ENCODE results near the gene GLB1L3. TPM values are rescaled to one million over a fixed set of nuclear protein-coding genes. Genes with fewer than 3 reads are reported as not detected.
A peak's percentile ranks its signal among the peaks of the same experiment; 100 is the strongest.

GLB1L3 gene
- polyA plus RNA-seq, 6 donors from 2014 or later = not detected

DNA sequence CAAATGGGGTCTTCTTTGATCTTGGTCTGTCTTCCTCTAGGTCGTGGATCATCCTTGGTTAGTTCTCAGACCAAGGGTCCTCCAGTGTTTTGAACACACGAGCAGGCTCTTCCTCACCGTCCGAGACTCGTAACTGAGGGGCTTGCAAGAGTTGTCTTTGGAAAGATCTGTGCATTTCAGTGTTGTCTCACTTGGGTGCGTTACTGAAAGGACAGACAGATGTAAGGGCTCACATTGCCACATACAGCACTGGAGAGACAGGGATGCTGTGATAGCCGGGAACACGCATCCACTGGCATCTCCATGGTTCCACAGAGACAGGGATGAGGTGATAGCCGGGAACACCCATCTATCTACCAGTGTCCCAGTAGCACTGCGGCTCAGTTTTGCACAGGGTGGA lies 71.3 kb downstream of the GLB1L3 start:
- no peak overlapping the region for H3K4me3 Mint-ChIP-seq
- no peak for DNase-seq
- no peaks in the 10 kb centered on the region for H3K36me3 Mint-ChIP-seq
- no peak overlapping the region for H3K27ac Mint-ChIP-seq
- ATAC-seq (ENCODE audit: low read depth in 2 of 2) = no peak
- H3K4me1 Mint-ChIP-seq = peaks cover 0 to 3% (median 0%) of the 10 kb centered on the region in 3 donors
- no peaks in the 10 kb centered on the region for H3K9me3 Mint-ChIP-seq
- H3K27me3 Mint-ChIP-seq = peaks cover 0 to 13% (median 4%) of the 10 kb centered on the region in 3 donors

- Mint-ChIP-seq H3K4me1 (peaks cover 0 to 3% (median 0%) of the 10 kb centered on the region in 3 donors), H3K4me3 (no peak overlapping the region), H3K36me3 (no peaks in the 10 kb centered on the region), H3K27me3 (peaks cover 0 to 7% (median 4%) of the 10 kb centered on the region in 3 donors), H3K27ac (no peak overlapping the region), H3K9me3 (peaks cover 0 to 8% (median 2%) of the 10 kb centered on the region in 7 donors)
- no peak for ATAC-seq (ENCODE audit: low read depth in 2 of 2)
- DNase-seq = no peak
Measured at GRCh38 chr11:134349109-134349801, 73.1 kb downstream of the GLB1L3 start.

GRCh38 chr11:134349802-134350355 lies 73.7 kb downstream of the GLB1L3 start:
- Mint-ChIP-seq H3K4me3 (no peak overlapping the region), H3K4me1 (peaks cover 0 to 3% (median 0%) of the 10 kb centered on the region in 3 donors), H3K27ac (no peak overlapping the region), H3K9me3 (peaks cover 0 to 10% (median 2%) of the 10 kb centered on the region in 7 donors), H3K36me3 (no peaks in the 10 kb centered on the region), H3K27me3 (peaks cover 3 to 7% (median 4%) of the 10 kb centered on the region in 3 donors)
- no peak for ATAC-seq (ENCODE audit: low read depth in 2 of 2)
- no peak for DNase-seq

GRCh38 chr11:134350381-134350780 lies 74.2 kb downstream of the GLB1L3 start:
- H3K4me3 Mint-ChIP-seq = no peak overlapping the region

GRCh38 chr11:134352111-134352510 lies 75.9 kb downstream of the GLB1L3 start:
- Mint-ChIP-seq H3K27me3 (peaks cover 8 to 13% (median 12%) of the 10 kb centered on the region in 3 donors), H3K4me1 (peaks cover 0 to 3% (median 0%) of the 10 kb centered on the region in 3 donors), H3K4me3 (no peak overlapping the region), H3K36me3 (no peaks in the 10 kb centered on the region), H3K27ac (peak overlapping the region in 1 of 6 donors; percentile 60), H3K9me3 (peaks cover 0 to 11% (median 5%) of the 10 kb centered on the region in 7 donors)
- DNase-seq (no peak), ATAC-seq (ENCODE audit: low read depth in 2 of 2) (no peak)

More at GRCh38 chr11:134350381-134350780, 74.2 kb downstream of the GLB1L3 start:
- DNase-seq (no peak), ATAC-seq (ENCODE audit: low read depth in 2 of 2) (no peak)
- no peaks in the 10 kb centered on the region for H3K36me3 Mint-ChIP-seq
- H3K27ac Mint-ChIP-seq = peak overlapping the region in 2 of 6 donors; percentile 10 to 30
- H3K4me1 Mint-ChIP-seq = peaks cover 0 to 3% (median 0%) of the 10 kb centered on the region in 3 donors
- H3K27me3 Mint-ChIP-seq = peaks cover 4 to 10% (median 8%) of the 10 kb centered on the region in 3 donors
- peaks cover 0 to 11% (median 3%) of the 10 kb centered on the region in 7 donors for H3K9me3 Mint-ChIP-seq

- Mint-ChIP-seq H3K27ac (no peak overlapping the region), H3K4me1 (no peaks in the 10 kb centered on the region), H3K9me3 (peaks cover 0 to 11% (median 5%) of the 10 kb centered on the region in 7 donors), H3K4me3 (no peak overlapping the region), H3K27me3 (peaks cover 3 to 20% (median 18%) of the 10 kb centered on the region in 3 donors), H3K36me3 (no peaks in the 10 kb centered on the region)
- ATAC-seq (ENCODE audit: low read depth in 2 of 2) = no peak
- no peak for DNase-seq
Measured at GRCh38 chr11:134355136-134355535, 79.0 kb downstream of the GLB1L3 start.

- Mint-ChIP-seq H3K27me3 (peaks cover 3 to 25% (median 21%) of the 10 kb centered on the region in 3 donors), H3K9me3 (peaks cover 0 to 11% (median 5%) of the 10 kb centered on the region in 7 donors), H3K27ac (no peak overlapping the region), H3K4me3 (no peak overlapping the region), H3K4me1 (peaks cover 0 to under 1% (median 0%) of the 10 kb centered on the region in 3 donors), H3K36me3 (no peaks in the 10 kb centered on the region)
- ATAC-seq (ENCODE audit: low read depth in 2 of 2) (no peak), DNase-seq (no peak)
Measured at GRCh38 chr11:134355656-134356055, 79.5 kb downstream of the GLB1L3 start.

DNA sequence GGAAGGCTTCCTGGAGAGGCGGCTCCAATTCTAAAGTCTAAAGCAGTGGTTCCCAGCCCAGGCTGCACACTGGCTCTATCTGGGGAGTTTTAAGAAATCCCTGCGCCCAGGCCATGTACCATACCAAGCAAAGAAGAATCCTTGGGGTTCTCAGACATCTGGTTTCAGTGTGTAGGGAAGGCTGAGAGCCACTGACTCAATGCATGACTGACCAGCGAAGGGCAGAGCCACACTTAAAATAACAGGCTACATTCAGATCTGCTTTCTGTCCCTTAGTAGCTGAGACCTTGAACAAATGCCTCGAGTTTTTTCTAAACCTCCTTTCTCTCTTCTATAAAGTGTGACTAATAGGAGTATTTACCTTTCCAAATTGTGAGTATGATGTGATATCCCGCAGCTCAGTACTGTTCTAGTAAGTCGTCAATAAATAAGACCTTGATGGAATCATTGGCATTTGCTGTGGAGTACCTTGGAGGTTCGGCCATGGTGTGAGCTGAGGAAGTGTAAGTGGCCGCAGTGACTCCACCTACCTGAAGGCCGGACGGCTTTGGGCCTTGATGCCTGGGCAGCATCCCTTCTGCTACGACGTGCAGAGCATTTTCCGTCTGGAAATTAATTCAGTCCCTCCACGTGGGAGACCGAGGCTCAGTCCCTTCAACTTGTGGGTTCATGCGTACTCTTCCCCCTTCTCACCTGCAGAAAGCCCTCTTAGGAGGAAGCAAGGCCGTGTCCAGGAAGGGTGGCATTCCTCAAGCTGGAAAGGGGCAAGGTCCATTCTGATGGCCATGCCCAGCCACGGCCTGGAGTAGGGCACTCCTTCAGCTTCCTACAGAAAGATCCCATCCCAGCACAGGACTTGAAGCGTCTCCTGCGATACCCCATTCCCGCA lies 80.7 kb downstream of the GLB1L3 start:
- H3K27ac Mint-ChIP-seq = no peak overlapping the region
- DNase-seq (no peak), ATAC-seq (ENCODE audit: low read depth in 2 of 2) (no peak)
- H3K36me3 Mint-ChIP-seq = peaks cover 0 to 7% of the 10 kb centered on the region in 2 donors
- peaks cover 6 to 31% (median 26%) of the 10 kb centered on the region in 3 donors for H3K27me3 Mint-ChIP-seq
- H3K4me3 Mint-ChIP-seq = peak overlapping the region in 1 of 8 donors; percentile 57
- peaks cover 0 to 4% (median 0%) of the 10 kb centered on the region in 3 donors for H3K4me1 Mint-ChIP-seq
- H3K9me3 Mint-ChIP-seq = peaks cover 0 to 16% (median 5%) of the 10 kb centered on the region in 7 donors

- Mint-ChIP-seq H3K4me3 (peak overlapping the region in 1 of 8 donors; percentile 51), H3K4me1 (peaks cover 0 to 4% (median 0%) of the 10 kb centered on the region in 3 donors), H3K9me3 (peaks cover 0 to 19% (median 5%) of the 10 kb centered on the region in 7 donors), H3K36me3 (peaks cover 0 to 10% of the 10 kb centered on the region in 2 donors), H3K27me3 (peaks cover 8 to 34% (median 31%) of the 10 kb centered on the region in 3 donors), H3K27ac (no peak overlapping the region)
- no peak for ATAC-seq (ENCODE audit: low read depth in 2 of 2)
- no peak for DNase-seq
Measured at GRCh38 chr11:134357545-134357839, 81.3 kb downstream of the GLB1L3 start.

DNA sequence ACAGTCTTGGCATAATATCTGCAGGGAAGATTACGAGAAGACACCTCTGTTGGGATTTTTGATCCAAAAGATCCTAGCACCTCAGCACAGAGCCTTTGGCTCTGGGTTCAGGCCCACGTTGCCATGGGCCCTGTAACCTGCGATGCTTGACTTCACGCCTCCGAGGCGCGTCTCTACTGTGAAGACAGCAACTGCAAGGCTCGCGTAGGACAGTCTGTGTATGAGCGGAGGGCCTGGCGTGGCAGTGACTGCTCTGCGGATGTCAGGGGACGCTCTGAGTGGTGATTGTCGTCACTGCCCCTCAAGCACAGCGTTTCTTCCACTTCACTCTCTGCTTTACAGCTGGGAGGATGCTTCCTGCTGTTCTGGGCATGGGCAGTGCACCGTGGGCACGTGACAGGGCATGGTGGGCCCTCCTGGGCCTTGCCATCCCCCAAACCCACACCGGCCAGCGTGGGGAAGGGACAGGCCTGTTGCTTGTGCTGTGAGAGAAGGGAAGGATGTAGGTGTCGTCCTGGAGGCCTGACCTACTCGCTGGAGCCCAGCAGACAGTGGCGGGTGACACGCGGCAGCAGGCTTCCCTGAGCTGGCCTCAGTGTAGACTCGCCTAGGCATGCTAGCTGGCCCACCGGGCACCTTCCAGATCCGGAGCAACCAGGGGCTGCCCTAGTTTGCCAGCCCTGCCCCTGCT lies 82.1 kb downstream of the GLB1L3 start:
- peaks cover 0 to 10% of the 10 kb centered on the region in 2 donors for H3K36me3 Mint-ChIP-seq
- peaks cover 0 to 4% (median 0%) of the 10 kb centered on the region in 3 donors for H3K4me1 Mint-ChIP-seq
- H3K4me3 Mint-ChIP-seq = no peak overlapping the region
- H3K9me3 Mint-ChIP-seq = peaks cover 0 to 19% (median 5%) of the 10 kb centered on the region in 7 donors
- DNase-seq = no peak
- H3K27me3 Mint-ChIP-seq = peaks cover 8 to 34% (median 31%) of the 10 kb centered on the region in 3 donors
- no peak overlapping the region for H3K27ac Mint-ChIP-seq
- ATAC-seq (ENCODE audit: low read depth in 2 of 2) = no peak

DNA sequence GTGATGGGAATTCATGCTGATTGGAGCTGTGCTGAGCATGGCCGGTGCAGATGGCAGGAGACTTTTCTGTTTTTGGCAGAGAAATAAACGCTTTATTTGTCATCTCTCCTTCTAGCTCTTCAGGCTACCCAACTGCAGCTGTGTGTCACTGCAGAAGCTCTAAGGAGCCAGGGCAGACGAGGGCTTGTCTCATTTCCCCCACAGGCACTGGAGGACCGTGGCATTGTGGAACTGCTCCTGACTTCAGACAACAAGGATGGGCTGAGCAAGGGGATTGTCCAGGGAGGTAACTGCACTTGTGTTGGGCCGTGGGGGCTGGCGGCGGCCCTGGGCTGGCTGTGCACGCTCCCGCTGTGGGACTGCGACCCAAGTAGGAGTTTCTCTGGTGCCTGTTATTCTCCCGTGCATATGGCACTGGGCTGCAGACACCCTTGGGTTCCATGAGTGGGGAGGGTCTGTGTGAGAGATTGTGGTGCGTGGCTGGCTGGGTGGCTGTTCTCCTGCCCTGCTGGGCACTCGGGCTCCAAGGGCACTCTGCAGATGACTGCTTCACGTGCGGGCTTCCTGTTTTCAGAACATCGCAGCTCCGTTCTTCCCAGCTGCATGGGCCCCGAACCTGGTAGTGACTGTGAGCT lies 82.8 kb downstream of the GLB1L3 start:
- Mint-ChIP-seq H3K9me3 (peaks cover 0 to 14% (median 3%) of the 10 kb centered on the region in 7 donors), H3K4me3 (no peak overlapping the region), H3K36me3 (peaks cover 0 to 10% of the 10 kb centered on the region in 2 donors), H3K27ac (no peak overlapping the region), H3K4me1 (peaks cover 0 to 4% (median 0%) of the 10 kb centered on the region in 3 donors), H3K27me3 (peaks cover 8 to 34% (median 31%) of the 10 kb centered on the region in 3 donors)
- DNase-seq = no peak
- ATAC-seq (ENCODE audit: low read depth in 2 of 2) = no peak

- H3K27me3 Mint-ChIP-seq = peaks cover 8 to 33% (median 31%) of the 10 kb centered on the region in 3 donors
- peak overlapping the region in 1 of 8 donors; percentile 70 for H3K4me3 Mint-ChIP-seq
- peaks cover 0 to 10% of the 10 kb centered on the region in 2 donors for H3K36me3 Mint-ChIP-seq
- H3K27ac Mint-ChIP-seq = peak overlapping the region in 1 of 6 donors; percentile 74
- H3K4me1 Mint-ChIP-seq = peaks cover 0 to 4% (median 0%) of the 10 kb centered on the region in 3 donors
- ATAC-seq (ENCODE audit: low read depth in 2 of 2) = no peak
- H3K9me3 Mint-ChIP-seq = peaks cover 0 to 11% (median 3%) of the 10 kb centered on the region in 7 donors
- no peak for DNase-seq
Measured at GRCh38 chr11:134359646-134360045, 83.5 kb downstream of the GLB1L3 start.

Measured in naive B cell (primary cell).